ENCODE measurements around the gene STAG1. TPM values are rescaled to one million over a fixed set of nuclear protein-coding genes. Genes with fewer than 3 reads are reported as not detected.

The STAG1 gene
- total RNA-seq, 4 donors from 2014 or later: 48.6 to 71.2 (median 58.2) TPM

DNA sequence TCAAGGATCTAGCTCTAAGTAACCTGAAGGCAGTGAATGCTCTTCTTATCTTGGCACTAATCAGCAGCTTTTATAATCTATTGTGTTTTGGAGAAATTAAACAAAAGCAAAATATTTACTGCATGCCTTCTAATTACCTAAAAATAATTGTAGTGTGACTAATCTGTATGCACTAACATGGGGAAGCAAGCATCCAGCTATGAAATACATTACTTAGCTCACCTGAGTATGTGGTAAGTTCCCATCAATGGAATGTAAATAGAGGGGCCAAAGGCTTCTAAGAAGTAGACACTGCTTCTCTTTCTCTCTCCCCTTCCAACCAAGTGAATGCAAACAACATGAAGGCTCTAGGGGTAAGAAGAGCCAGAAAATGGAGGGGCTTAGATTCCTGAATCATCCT, 165.6 kb downstream of the STAG1 start:
- no peaks in the 10 kb centered on the region for H3K4me1 ChIP-seq
- no peak for DNase-seq (ENCODE audit: low spot score in 2 of 2)
- H3K36me3 ChIP-seq: peaks cover 0 to 40% (median 0%) of the 10 kb centered on the region in 3 donors
- TF ChIP-seq, protein P1, sequence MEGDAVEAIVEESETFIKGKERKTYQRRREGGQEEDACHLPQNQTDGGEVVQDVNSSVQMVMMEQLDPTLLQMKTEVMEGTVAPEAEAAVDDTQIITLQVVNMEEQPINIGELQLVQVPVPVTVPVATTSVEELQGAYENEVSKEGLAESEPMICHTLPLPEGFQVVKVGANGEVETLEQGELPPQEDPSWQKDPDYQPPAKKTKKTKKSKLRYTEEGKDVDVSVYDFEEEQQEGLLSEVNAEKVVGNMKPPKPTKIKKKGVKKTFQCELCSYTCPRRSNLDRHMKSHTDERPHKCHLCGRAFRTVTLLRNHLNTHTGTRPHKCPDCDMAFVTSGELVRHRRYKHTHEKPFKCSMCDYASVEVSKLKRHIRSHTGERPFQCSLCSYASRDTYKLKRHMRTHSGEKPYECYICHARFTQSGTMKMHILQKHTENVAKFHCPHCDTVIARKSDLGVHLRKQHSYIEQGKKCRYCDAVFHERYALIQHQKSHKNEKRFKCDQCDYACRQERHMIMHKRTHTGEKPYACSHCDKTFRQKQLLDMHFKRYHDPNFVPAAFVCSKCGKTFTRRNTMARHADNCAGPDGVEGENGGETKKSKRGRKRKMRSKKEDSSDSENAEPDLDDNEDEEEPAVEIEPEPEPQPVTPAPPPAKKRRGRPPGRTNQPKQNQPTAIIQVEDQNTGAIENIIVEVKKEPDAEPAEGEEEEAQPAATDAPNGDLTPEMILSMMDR (IDR thresholded peaks at IDR 0.05): no peak
- no peak for TF ChIP-seq EP300 (IDR thresholded peaks at IDR 0.05)
- TF ChIP-seq POLR2A (IDR thresholded peaks at IDR 0.05): no peak
- no peaks in the 10 kb centered on the region for H3K27me3 ChIP-seq
- no peak overlapping the region for H3K27ac ChIP-seq
- H3K9me3 ChIP-seq: no peaks in the 10 kb centered on the region
- no peak overlapping the region for H3K4me3 ChIP-seq

DNA sequence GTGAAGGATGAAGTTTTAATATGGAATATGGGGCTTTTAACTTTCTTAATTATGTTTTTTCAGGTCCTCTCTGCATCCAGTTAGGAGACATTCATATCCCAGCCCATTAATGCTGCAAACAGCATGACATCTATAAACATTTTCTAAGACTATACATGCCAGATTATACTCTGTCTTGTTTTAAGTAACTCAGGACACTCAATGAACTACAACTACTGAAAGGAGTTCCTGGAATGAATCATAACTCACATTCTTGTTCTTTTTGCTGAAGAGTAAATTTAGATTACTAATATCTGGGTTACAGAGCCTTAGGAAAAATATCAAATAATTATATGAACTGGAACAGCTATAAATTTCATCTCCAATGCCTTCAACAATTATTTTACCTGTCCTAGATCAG, 167.4 kb downstream of the STAG1 start:
- TF ChIP-seq EP300 (IDR thresholded peaks at IDR 0.05) (no peak), POLR2A (IDR thresholded peaks at IDR 0.05) (no peak)
- TF ChIP-seq, protein P1 (IDR thresholded peaks at IDR 0.05): no peak
- Histone ChIP-seq H3K9me3 (no peaks in the 10 kb centered on the region), H3K27ac (no peak overlapping the region), H3K4me3 (no peak overlapping the region), H3K36me3 (peaks cover 0 to 32% (median 0%) of the 10 kb centered on the region in 3 donors), H3K4me1 (no peaks in the 10 kb centered on the region), H3K27me3 (no peaks in the 10 kb centered on the region)
- no peak for DNase-seq (ENCODE audit: low spot score in 2 of 2)

DNA sequence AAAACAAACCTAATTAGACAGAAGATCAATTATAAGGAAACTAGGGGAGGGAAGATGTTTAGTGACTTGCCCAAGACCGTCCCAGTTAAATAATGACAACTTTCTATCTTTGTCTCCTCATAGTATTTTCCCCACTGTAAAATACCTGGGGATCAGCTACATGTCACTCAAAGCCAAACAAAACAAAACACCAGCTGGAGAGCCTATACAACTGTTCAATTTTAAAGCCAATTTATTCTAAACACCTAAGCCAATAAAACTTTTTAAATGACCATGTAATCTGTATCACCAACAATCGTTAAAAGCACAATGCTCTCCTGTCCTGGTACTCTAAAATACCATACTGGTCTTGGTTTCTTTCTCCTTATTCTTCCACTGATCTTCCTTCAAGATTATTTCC, 168.4 kb downstream of the STAG1 start:
- WGBS, 2 donors: 79 to 83% methylated on average over 2 of the region's 2 CpGs
- H3K27ac ChIP-seq: no peak overlapping the region
- H3K4me3 ChIP-seq: no peak overlapping the region
- H3K9me3 ChIP-seq: no peaks in the 10 kb centered on the region
- peaks cover 0 to 26% (median 0%) of the 10 kb centered on the region in 3 donors for H3K36me3 ChIP-seq
- TF ChIP-seq EP300 (IDR thresholded peaks at IDR 0.05): no peak
- no peak for TF ChIP-seq POLR2A (IDR thresholded peaks at IDR 0.05)
- TF ChIP-seq, protein P1 (IDR thresholded peaks at IDR 0.05): no peak
- DNase-seq (ENCODE audit: low spot score in 2 of 2): no peak
- no peaks in the 10 kb centered on the region for H3K27me3 ChIP-seq
- H3K4me1 ChIP-seq: no peaks in the 10 kb centered on the region

DNA sequence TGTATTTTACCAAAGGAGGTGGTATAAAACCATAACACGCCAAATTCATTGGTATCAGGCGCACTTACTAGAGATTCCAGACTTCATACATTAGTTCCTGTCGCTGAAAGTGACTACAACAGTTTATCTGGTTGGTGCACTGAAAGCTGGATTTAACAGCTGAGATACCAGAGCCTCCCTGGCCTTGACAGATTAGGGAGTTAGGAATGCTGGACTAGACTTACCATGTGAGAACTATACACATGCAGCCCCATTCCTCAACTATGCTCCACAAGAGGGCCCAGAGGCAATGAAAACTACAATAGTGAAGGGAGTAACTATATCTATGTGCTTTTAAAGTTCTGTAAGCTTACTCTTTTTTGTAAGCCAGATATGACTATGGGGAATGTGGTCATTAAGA, 174.4 kb downstream of the STAG1 start:
- 97 to 98% methylated on average over 3 of the region's 3 CpGs for WGBS, 2 donors
- no peak for TF ChIP-seq EP300 (IDR thresholded peaks at IDR 0.05)
- TF ChIP-seq, protein P1 (IDR thresholded peaks at IDR 0.05): no peak
- TF ChIP-seq POLR2A (IDR thresholded peaks at IDR 0.05): no peak
- H3K4me3 ChIP-seq: no peak overlapping the region
- no peaks in the 10 kb centered on the region for H3K27me3 ChIP-seq
- H3K27ac ChIP-seq: no peak overlapping the region
- peaks cover 0 to 29% (median 0%) of the 10 kb centered on the region in 3 donors for H3K36me3 ChIP-seq
- peaks cover 0 to 10% (median 0%) of the 10 kb centered on the region in 4 donors for H3K9me3 ChIP-seq
- H3K4me1 ChIP-seq: no peaks in the 10 kb centered on the region
- no peak for DNase-seq (ENCODE audit: low spot score in 2 of 2)

DNA sequence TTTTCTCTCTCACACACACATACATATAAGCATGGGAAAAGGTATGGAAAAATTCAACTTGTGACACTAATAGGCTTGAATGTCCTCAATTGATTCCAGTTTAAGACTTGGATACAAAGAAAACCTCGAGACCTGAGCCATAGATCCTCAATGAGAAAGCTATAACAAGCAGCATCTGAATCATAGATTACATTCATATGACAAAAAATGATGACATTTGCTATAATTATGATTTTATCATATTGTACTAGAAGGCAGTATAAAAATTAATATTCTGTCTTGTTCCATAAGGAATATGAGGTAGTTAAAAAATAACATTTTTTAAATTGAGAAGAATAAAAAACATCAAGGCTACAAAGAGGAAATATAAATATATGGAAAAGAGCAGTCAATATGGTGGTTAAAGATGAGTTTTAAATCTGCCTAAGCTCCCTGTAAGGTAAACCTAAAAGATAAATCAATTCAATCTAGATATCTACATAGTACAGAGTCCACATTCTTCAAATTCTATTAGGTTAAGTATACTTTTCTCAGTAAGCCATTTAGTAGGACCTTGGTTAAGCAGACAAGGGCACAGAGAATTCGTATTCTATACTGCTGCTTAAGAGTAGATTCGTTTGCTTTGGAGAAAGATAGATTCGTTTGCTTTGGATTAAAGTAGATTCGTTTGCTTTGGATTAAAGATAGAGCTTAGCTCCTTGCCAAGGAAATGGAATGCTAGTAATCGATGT, 175.7 kb downstream of the STAG1 start:
- peaks cover 0 to 10% (median 0%) of the 10 kb centered on the region in 4 donors for H3K9me3 ChIP-seq
- H3K36me3 ChIP-seq: peaks cover 0 to 31% (median 0%) of the 10 kb centered on the region in 3 donors
- no peaks in the 10 kb centered on the region for H3K27me3 ChIP-seq
- WGBS, 2 donors: 71 to 78% methylated on average over 6 of the region's 6 CpGs
- TF ChIP-seq EP300 (IDR thresholded peaks at IDR 0.05): no peak
- TF ChIP-seq, protein P1 (IDR thresholded peaks at IDR 0.05): no peak
- no peak for TF ChIP-seq POLR2A (IDR thresholded peaks at IDR 0.05)
- H3K27ac ChIP-seq: no peak overlapping the region
- DNase-seq (ENCODE audit: low spot score in 2 of 2): no peak
- H3K4me1 ChIP-seq: no peaks in the 10 kb centered on the region
- H3K4me3 ChIP-seq: no peak overlapping the region

Data from tibial nerve (tissue), 4 donors.